Breast epithelium (tissue), 3 donors: ENCODE results near the gene CLSTN2.

Experiments
- POLR2A ChIP-seq: fragments of 450-650 bp; IDR thresholded peaks from one replicate; pipeline ENCODE4 v1.6.1; 2016; ENCODE audit warnings: antibody characterized with exemption, mild to moderate bottlenecking, moderate library complexity
- POLR2AphosphoS5 ChIP-seq, 3 donors: sonication (generic); formaldehyde crosslinking; IDR thresholded peaks; one replicate each; pipeline ENCODE4 v1.6.1; 2017; ENCODE audit warnings: antibody characterized with exemption in 3 of 3
- TF ChIP-seq, protein P1 (sequence below), 3 donors: fragments of 450-650 bp; IDR thresholded peaks; one replicate each; pipeline ENCODE4 v1.5.1; 2016 to 2017; ENCODE audit warnings: antibody characterized with exemption in 3 of 3, mild to moderate bottlenecking in 3 of 3, moderate library complexity in 3 of 3

DNA sequence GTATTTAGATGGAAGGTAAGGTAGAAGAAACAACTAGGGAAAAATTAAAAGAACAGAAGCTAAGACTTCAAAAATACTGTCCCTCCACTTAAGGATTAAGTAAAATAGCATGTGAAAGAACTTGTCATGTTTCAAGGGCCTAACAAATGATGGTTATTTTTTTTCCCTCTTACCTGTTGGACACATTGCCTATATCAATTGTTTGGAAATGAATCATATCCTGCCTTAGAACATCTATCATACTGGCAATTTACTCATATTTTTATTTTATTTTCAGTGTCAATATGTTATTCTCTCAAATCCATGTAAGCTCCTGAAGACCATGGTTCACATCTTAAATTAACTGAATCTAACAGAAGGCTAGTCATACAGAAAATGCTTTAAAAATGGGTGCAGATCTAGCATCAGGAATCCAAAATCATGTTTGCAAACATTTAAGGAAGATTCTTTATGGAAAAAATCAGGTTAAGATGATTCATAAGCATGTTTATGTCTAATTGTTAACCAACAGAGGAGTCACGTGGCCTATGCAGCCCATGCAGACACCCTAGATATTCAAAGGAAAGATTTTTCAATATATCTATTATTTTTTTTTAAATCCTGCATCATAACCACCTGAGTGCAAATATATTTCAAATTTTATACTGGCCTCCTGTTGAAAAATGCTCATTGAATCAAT lies 607.1 kb downstream of the CLSTN2 start:
- TF ChIP-seq, protein P1, sequence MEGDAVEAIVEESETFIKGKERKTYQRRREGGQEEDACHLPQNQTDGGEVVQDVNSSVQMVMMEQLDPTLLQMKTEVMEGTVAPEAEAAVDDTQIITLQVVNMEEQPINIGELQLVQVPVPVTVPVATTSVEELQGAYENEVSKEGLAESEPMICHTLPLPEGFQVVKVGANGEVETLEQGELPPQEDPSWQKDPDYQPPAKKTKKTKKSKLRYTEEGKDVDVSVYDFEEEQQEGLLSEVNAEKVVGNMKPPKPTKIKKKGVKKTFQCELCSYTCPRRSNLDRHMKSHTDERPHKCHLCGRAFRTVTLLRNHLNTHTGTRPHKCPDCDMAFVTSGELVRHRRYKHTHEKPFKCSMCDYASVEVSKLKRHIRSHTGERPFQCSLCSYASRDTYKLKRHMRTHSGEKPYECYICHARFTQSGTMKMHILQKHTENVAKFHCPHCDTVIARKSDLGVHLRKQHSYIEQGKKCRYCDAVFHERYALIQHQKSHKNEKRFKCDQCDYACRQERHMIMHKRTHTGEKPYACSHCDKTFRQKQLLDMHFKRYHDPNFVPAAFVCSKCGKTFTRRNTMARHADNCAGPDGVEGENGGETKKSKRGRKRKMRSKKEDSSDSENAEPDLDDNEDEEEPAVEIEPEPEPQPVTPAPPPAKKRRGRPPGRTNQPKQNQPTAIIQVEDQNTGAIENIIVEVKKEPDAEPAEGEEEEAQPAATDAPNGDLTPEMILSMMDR (IDR thresholded peaks at IDR 0.05), result no peak
- TF ChIP-seq POLR2AphosphoS5 (IDR thresholded peaks at IDR 0.05), result no peak
- no peak for TF ChIP-seq POLR2A
